ENCODE data around the gene PET117.
"Not testable (repeated sequence)": the region's sequence is repeated elsewhere in the genome, so short reads cannot be mapped to it uniquely, and the experiment has no call there.

The PET117 gene

GRCh38 chr20:18164356-18164755 lies 26.7 kb downstream of the PET117 start:
- no peak for DNase-seq (ENCODE audit: low spot score)

GRCh38 chr20:18165553-18165952 lies 27.9 kb downstream of the PET117 start:
- no peak for DNase-seq (ENCODE audit: low spot score)

- no peak for DNase-seq (ENCODE audit: low spot score)
Measured at GRCh38 chr20:18166241-18166881, 28.7 kb downstream of the PET117 start.

GRCh38 chr20:18166950-18167349 lies 29.3 kb downstream of the PET117 start:
- no peak for DNase-seq (ENCODE audit: low spot score)

GRCh38 chr20:18172379-18172778 lies 34.7 kb downstream of the PET117 start:
- no peak for DNase-seq (ENCODE audit: low spot score)

GRCh38 chr20:18174906-18175683 lies 37.4 kb downstream of the PET117 start:
- DNase-seq (ENCODE audit: low spot score) = no peak

GRCh38 chr20:18176318-18176785 lies 38.7 kb downstream of the PET117 start:
- DNase-seq (ENCODE audit: low spot score) = no peak

- DNase-seq (ENCODE audit: low spot score) = not testable (repeated sequence)
Measured at GRCh38 chr20:18180366-18180765, 42.7 kb downstream of the PET117 start.

- DNase-seq (ENCODE audit: low spot score) = no peak
Measured at GRCh38 chr20:18180815-18181214, 43.2 kb downstream of the PET117 start.

- DNase-seq (ENCODE audit: low spot score) = no peak
Measured at GRCh38 chr20:18187020-18187419, 49.4 kb downstream of the PET117 start.

- DNase-seq (ENCODE audit: low spot score) = no peak
Measured at GRCh38 chr20:18188434-18188833, 50.8 kb downstream of the PET117 start.

GRCh38 chr20:18190338-18191233 lies 52.9 kb downstream of the PET117 start:
- DNase-seq (ENCODE audit: low spot score) = no peak

GRCh38 chr20:18191306-18191705 lies 53.6 kb downstream of the PET117 start:
- DNase-seq (ENCODE audit: low spot score) = no peak

Measured in pons (tissue), 1 donor.